GM21529 (cell line): ENCODE measurements around the gene PCDHGB1.
A peak's percentile ranks its signal among the peaks of the same experiment; 100 is the strongest.
"Not testable (repeated sequence)": the region's sequence is repeated elsewhere in the genome, so short reads cannot be mapped to it uniquely, and the experiment has no call there.

Experiments
- ATAC-seq: cut with Tn5 transposase; IDR thresholded peaks from one replicate; pipeline ENCODE4 v1.9.1; 2021; ENCODE audit not compliant: unreplicated experiment

Gene PCDHGB1

DNA sequence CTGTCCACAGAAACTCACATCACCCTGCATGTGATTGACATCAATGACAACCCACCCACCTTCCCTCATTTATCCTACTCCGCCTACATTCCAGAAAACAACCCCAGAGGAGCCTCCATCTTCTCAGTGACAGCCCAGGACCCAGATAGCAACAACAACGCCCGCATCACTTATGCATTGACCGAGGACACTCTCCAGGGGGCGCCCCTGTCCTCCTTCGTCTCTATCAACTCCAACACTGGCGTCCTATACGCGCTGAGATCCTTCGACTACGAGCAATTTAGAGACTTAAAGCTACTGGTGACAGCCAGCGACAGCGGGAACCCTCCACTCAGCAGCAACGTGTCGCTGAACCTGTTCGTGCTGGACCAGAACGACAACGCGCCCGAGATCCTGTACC lies 4.6 kb upstream of the PCDHGB1 start:
- ATAC-seq: no peak

DNA sequence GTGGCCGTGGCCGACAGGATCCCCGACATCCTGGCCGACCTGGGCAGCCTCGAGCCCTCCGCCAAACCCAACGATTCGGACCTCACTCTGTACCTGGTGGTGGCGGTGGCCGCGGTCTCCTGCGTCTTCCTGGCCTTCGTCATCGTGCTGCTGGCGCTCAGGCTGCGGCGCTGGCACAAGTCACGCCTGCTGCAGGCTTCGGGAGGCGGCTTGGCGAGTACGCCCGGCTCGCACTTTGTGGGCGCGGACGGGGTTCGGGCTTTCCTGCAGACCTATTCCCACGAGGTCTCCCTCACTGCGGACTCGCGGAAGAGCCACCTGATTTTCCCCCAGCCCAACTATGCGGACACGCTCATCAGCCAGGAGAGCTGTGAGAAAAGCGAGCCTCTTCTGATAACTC lies 3.9 kb upstream of the PCDHGB1 start:
- ATAC-seq: not testable (repeated sequence)

DNA sequence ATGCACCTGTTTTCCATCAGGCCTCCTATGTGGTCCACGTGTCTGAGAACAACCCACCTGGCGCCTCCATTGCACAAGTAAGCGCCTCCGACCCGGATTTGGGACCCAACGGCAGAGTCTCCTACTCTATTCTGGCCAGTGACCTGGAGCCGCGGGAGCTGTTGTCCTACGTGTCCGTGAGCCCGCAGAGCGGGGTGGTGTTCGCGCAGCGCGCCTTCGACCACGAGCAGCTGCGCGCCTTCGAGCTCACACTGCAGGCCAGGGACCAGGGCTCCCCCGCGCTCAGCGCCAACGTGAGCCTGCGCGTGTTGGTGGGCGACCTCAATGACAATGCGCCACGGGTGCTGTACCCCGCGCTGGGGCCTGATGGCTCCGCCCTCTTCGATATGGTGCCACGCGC lies 1.7 kb downstream of the PCDHGB1 start:
- ATAC-seq: no peak

DNA sequence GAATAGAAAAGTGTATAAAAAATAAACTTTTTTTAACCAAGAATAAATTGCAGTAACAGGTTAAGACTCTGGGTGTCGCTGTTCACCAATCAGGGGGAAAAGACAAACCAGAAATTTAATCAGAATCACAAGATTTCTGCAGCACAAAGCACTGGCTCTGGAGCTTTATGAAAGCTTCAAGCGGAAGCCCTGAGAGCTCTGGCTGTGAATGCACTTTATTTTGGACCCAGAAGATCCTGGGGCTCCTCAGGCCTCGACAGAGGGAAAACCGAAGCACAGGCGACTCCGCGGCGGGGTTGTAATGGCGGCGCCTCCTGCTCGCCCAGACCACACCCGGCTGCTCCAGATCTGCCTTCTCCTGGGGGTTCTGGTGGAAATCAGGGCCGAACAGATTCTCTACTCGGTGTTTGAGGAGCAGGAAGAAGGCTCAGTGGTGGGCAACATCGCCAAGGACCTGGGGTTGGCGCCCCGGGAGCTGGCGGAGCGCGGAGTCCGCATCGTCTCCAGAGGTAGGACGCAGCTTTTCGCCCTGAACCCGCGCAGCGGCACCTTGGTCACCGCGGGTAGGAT lies 5.1 kb downstream of the PCDHGB1 start, which contains the start of gene PCDHGA4:
TSS of gene PCDHGA4 (plus strand) at position 122 of the 570 bp plus-strand sequence. CDS start at position 209, 87 bp downstream.
- no peak for ATAC-seq

DNA sequence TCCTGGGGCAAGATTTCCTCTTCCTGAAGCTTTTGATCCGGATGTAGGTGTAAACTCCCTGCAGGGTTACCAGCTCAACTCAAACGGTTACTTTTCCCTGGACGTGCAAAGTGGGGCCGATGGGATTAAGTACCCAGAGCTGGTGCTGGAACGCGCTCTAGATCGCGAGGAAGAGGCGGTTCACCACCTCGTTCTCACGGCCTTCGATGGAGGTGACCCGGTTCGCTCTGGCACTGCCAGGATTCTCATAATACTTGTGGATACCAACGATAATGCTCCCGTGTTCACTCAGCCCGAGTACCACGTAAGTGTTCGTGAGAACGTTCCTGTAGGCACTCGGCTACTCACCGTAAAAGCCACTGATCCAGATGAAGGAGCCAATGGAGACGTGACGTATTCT lies 5.7 kb downstream of the PCDHGB1 start:
- no peak for ATAC-seq

DNA sequence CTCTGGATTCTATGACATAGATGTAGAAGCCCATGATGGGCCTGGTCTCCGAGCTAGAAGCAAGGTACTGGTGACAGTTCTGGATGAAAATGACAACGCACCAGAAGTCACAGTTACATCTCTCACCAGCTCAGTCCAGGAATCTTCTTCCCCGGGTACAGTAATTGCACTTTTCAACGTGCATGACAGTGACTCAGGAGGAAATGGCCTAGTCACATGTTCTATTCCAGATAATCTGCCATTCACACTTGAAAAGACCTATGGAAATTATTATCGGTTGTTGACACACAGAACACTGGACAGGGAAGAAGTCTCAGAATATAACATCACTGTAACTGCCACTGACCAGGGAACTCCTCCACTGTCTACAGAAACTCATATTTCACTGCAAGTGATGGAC lies 6.2 kb downstream of the PCDHGB1 start:
- no peak for ATAC-seq

DNA sequence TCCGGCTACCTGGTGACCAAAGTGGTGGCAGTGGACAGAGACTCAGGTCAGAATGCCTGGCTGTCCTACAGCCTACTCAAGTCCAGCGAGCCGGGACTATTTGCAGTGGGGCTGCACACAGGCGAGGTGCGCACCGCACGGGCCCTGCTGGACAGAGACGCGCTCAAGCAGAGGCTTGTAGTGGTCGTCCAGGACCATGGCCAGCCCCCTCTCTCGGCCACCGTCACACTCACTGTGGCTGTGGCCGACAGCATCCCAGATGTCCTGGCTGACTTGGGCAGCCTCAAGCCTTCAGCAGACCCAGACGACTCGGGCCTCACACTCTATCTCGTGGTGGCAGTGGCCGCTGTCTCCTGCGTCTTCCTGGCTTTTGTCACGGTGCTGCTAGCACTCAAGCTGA lies 7.1 kb downstream of the PCDHGB1 start:
- no peak for ATAC-seq

DNA sequence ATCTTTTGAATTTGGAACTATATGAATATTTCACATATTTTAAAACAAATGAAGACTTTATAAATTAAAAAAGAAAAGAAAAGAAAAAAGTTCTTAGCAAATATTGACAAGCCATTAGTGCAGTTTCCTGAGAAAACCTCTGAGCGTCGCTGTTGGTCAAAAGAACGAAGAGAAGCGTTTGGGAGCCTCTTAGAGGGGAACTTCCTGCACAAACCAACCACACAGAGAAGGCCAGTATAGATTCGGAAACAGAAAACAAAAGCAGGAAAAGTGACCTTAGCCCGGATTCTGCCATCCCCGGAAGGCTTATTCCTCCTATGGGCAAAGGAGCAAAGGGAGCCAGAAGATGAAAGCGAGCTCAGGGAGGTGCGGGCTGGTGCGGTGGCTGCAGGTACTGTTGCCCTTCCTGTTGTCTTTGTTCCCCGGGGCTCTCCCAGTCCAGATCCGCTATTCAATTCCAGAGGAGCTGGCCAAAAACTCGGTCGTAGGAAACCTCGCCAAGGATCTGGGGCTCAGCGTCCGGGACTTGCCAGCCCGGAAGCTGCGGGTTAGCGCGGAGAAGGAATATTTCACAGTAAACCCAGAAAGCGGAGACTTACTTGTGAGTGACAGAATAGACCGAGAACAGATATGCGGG lies 10.0 kb downstream of the PCDHGB1 start, which contains the start of gene PCDHGB2:
TSS of gene PCDHGB2 (plus strand) at position 205 of the 637 bp plus-strand sequence. CDS start at position 347, 142 bp downstream.
- no peak for ATAC-seq

DNA sequence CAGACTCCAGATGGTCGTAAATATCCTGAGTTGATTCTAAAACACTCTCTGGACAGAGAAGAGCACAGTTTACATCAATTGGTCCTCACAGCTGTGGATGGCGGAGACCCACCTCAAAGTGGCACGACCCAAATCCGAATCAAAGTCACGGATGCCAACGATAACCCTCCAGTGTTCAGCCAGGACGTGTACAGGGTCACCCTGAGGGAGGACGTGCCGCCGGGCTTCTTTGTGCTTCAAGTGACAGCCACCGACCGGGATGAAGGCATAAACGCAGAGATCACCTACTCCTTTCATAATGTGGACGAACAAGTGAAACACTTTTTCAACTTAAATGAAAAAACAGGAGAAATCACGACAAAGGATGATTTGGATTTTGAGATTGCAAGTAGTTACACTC lies 10.8 kb downstream of the PCDHGB1 start:
- ATAC-seq: no peak

DNA sequence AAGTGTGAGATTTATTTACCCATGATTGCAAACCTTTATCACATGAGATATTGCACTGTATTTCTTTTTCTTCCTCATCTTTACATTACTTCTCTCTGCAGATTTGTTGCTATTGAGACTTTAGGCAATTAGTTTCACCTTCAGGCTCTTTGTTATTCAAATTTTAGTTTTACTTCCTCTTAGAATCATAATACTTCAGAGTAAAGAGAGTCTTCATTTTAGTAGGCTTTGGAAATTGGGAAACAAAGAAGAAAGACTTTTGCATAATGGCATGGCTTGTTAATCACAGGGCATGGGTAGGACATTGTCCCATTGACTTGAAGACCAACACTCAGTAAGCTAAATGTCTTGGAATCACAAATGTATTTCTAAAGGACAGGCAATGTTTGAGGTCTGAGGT lies 12.8 kb downstream of the PCDHGB1 start:
- ATAC-seq: no peak

DNA sequence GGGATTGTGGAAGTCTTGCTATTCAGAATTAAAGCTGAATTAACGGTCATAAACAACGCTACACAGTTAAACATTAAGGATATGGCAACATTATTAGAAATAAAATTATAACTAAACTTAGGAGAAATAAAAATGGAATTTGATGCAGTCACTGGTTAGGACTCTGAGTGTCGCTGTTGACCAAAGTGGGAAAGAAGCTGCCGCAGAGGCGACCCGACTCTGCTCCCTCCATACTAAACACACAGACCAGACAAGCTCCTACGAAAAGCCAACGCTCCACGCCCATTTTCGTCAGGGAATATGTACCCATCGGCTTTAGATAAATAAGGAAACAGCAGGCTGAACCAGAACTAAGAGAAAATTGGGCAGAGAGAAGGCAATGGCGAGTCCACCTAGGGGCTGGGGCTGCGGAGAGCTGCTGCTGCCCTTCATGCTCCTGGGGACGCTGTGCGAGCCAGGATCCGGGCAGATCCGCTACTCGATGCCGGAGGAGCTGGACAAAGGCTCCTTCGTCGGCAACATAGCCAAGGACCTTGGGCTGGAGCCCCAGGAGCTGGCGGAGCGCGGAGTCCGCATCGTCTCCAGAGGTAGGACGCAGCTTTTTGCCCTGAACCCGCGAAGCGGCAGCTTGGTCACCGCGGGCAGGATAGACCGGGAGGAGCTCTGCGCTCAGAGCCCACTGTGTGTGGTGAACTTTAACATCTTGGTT lies 14.2 kb downstream of the PCDHGB1 start, which contains the start of gene PCDHGA5:
TSS of gene PCDHGA5 (plus strand) at position 211 of the 709 bp plus-strand sequence. CDS start at position 380, 169 bp downstream.
- ATAC-seq: no peak

DNA sequence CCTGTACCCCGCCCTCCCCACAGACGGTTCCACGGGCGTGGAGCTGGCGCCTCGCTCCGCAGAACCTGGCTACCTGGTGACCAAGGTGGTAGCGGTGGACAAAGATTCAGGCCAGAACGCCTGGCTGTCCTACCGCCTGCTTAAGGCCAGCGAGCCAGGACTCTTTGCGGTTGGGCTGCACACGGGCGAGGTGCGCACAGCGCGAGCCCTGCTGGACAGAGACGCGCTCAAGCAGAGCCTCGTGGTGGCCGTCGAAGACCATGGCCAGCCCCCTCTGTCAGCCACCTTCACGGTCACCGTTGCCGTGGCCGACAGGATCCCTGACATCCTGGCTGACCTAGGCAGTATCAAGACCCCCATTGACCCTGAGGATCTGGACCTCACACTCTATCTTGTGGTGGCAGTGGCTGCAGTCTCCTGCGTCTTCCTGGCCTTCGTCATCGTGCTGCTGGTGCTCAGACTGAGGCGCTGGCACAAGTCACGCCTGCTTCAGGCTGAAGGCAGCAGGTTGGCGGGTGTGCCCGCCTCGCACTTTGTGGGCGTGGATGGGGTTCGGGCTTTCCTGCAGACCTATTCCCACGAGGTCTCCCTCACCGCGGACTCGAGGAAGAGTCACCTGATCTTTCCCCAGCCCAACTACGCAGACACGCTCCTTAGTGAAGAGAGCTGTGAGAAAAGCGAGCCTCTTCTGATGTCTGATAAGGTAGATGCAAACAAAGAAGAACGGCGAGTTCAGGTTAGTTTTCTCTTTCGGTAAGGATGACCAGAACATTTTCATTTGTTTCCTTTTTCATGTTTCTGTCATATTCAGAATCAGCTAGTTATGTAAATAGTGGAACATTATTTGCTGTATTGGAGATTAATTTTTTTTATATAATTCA lies 16.4 kb downstream of the PCDHGB1 start:
- ATAC-seq: no peak

DNA sequence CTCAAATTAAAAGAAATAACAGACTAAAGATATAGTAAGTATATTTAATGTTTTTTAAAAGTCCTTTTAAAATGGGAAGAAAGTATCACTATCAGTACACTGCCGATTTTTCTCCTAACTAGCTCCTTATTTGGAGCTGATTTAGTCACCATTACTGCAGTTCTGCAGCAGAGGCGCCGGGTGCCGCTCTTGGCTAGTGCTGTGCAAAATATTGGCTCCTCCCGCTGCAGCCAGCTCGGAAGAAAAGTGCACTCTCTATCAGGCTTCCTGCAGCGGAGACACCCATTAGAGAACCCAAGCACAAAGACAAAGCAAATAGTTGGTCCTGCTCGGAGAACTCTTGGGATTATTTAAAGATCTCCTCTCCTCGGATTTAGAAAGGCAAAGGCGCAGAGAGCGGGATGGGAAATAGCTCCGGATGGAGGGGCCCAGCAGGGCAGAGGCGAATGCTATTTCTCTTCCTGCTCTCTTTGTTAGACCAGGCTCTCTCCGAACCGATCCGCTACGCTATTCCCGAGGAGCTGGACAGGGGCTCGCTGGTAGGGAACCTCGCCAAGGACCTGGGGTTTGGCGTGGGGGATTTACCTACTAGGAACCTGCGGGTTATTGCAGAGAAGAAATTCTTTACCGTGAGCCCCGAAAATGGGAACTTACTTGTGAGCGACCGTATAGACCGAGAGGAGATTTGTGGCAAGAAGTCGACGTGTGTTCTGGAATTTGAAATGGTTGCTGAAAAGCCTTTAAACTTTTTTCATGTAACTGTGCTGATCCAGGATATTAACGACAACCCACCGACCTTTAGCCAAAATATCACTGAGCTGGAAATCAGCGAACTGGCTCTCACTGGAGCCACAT lies 20.3 kb downstream of the PCDHGB1 start, which contains the start of gene PCDHGB3:
TSS of gene PCDHGB3 (plus strand) at position 249 of the 855 bp plus-strand sequence. CDS start at position 402, 153 bp downstream.
- ATAC-seq: peak; percentile 99

DNA sequence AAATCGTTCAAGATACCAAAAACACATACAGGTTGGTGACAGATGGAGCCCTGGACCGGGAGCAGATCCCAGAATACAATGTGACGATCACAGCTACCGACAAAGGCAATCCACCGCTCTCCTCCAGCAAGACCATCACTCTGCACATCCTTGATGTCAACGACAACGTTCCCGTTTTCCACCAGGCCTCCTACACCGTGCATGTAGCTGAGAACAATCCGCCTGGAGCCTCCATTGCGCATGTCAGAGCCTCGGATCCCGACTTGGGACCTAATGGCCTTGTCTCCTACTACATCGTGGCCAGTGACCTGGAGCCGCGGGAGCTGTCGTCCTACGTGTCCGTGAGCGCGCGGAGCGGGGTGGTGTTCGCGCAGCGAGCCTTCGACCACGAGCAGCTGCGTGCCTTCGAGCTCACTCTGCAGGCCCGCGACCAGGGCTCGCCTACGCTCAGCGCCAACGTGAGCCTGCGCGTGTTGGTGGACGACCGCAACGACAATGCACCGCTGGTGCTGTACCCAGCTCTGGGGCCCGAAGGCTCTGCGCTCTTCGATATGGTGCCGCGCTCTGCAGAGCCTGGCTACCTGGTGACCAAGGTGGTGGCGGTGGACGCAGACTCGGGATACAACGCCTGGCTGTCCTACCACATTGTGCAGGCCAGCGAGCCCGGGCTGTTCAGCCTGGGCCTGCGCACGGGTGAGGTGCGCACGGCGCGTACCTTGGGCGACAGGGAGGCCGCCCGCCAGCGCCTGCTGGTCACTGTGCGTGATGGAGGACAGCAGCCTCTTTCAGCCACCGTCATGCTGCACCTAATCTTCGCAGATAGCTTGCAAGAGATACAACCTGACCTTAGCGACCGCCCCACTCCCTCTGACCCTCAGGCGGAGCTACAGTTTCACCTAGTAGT lies 21.9 kb downstream of the PCDHGB1 start:
- ATAC-seq: no peak

DNA sequence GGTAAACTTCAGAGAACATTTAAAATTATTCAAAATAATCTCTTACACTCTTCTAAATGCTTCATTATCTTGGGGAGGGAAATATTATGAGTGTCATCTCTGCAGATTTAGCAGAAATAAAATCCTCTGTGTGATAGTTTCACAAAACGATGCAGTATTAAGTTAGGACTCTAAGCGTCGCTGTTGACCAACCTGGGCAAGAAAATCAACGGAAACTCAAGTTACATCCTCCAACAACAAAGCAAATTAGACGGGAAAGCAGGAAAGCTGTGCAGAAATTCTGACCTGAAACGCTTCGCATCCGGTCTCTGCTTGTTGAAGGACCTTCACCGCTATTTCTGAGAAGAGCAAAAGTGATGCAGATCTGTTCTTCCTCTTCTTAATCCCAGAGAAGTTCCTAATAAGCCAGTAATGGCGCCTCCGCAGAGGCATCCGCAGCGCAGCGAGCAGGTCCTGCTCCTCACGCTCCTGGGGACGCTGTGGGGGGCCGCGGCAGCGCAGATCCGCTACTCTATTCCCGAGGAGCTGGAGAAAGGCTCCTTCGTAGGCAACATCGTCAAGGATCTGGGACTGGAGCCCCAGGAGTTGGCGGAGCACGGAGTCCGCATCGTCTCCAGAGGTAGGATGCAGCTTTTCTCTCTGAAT lies 23.9 kb downstream of the PCDHGB1 start, which contains the start of gene PCDHGA6:
TSS of gene PCDHGA6 (plus strand) at position 219 of the 645 bp plus-strand sequence. CDS start at position 412, 193 bp downstream.
- no peak for ATAC-seq

DNA sequence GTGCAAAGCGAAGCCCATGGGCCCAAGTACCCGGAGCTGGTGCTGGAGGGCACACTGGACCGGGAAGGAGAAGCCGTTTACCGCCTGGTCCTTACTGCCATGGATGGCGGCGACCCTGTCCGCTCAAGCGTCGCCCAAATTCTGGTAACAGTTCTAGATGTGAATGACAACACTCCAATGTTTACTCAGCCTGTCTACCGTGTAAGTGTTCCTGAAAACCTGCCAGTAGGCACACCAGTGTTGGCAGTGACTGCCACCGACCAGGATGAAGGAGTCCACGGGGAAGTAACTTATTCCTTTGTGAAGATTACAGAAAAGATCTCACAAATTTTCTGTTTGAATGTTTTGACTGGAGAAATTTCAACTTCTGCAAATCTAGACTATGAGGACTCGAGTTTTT lies 24.7 kb downstream of the PCDHGB1 start:
- no peak for ATAC-seq

DNA sequence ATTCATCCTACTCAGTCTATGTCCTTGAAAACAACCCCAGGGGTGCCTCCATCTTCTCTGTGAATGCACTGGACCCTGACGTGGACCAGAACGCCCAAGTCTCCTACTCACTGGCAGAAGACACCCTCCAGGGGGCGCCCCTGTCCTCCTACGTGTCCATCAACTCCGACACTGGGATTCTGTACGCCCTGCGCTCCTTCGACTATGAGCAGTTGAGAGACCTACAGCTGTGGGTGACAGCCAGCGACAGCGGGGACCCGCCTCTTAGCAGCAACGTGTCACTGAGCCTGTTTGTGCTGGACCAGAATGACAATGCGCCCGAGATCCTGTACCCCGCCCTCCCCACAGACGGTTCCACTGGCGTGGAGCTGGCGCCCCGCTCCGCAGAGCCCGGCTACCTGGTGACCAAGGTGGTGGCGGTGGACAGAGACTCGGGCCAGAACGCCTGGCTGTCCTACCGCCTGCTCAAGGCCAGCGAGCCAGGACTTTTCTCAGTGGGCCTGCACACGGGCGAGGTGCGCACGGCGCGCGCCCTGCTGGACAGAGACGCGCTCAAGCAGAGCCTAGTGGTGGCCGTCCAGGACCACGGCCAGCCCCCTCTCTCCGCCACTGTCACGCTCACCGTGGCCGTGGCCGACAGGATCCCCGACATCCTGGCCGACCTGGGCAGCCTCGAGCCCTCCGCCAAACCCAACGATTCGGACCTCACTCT lies 25.7 kb downstream of the PCDHGB1 start:
- not testable (repeated sequence) for ATAC-seq
